Thoracic aorta endothelial cell (primary cell): ENCODE data around the gene HNRNPA1L2. TPM values are rescaled to one million over a fixed set of nuclear protein-coding genes. Genes with fewer than 3 reads are reported as not detected.

Experiments
- total RNA-seq: library from RNA; depleted of rRNA; stranded (reverse); fragments of >200 nt; gene quantifications from 2 replicates; pipeline ENCODE4 v1.2.3, GENCODE V29; 2012

The HNRNPA1L2 gene
- total RNA-seq = 3.7 and 5.3 TPM in 2 replicates

DNA sequence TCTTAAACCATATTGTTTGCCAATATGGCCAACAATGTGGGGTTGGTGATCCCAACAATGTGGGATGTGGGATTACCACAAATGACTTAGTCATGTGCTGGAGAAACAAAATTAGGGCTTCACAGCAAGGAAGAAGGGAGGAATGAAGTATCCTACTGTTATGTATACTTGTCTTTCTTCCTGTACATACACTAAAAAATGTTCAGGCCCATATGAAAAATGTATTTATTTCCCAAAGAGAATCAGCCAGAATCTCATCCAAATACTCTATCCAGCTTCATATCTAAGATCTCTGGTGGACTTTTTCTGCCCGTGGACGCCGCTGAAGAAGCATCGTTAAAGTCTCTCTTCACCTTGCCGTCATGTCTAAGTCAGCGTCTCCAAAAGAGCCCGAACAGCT is at the start of gene HNRNPA1L2:
Gene HNRNPA1L2 (plus strand): TSS at position 301 of the 400 bp plus-strand sequence. CDS start 62 bp downstream, at position 363.

DNA sequence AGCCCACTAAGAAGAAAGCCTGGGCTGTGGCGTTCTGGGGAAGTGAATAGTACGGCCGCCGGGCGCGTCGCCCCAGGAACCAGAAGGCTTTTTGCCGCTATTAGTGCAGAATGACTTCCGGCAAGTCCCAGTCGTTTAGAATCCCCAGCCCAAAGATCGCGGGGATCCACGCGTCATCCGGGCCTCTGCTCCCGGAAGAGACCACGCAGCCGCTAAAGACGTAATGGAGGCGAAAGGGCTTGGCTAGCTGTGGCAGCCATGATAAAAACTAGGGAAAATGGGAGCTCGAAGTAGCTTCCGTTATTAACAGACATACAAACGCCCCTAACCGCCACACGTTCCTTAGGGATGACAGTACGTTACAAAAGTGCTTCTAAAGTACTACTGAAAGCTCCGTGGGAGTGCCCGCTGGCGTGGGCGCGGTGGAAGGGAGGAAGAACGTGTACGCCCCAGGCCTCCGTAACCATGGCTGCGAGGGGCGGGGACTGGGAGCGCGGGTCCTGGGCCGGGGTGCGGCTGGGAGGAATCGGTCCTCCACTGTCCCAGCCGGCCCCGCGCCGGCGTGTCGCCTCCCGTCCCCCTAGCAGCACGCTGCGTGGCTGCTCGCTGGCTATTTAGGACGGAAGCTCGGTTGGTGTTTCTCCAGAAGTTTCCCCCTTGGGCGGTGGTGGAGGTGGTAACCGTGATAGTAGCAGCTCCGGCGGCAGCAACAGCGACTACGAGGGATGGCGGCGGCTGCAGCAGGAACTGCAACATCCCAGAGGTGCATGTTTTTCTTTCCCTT is 10.2 kb downstream of the HNRNPA1L2 start, which contains the start of gene SUGT1:
Gene SUGT1 (plus strand): TSS at position 641 of the 784 bp plus-strand sequence. CDS start 85 bp downstream, at position 726.

Other genes starting within 250 kb of the HNRNPA1L2 start
- gene THSD1, start 236.3 kb upstream of the HNRNPA1L2 start, total RNA-seq = 41.3 and 41.4 TPM in 2 replicates
- gene VPS36, start 191.8 kb upstream of the HNRNPA1L2 start, total RNA-seq = 44.5 and 46.9 TPM in 2 replicates
- 67.6 and 103 TPM in 2 replicates for gene CKAP2, start 187.0 kb upstream of the HNRNPA1L2 start, total RNA-seq
- 80.5 and 81.8 TPM in 2 replicates for gene SUGT1, start 10.4 kb downstream of the HNRNPA1L2 start, total RNA-seq
- gene CNMD, start 97.4 kb downstream of the HNRNPA1L2 start, total RNA-seq = not detected in 2 replicates
- not detected in 2 replicates for gene PCDH8, start 206.2 kb downstream of the HNRNPA1L2 start, total RNA-seq